GM19455 (cell line): ENCODE results near the gene CTBP2.

Experiments used
- ATAC-seq: cut with Tn5 transposase; IDR thresholded peaks from one replicate; pipeline ENCODE4 v1.9.1; 2021; ENCODE audit not compliant: unreplicated experiment

The CTBP2 gene

DNA sequence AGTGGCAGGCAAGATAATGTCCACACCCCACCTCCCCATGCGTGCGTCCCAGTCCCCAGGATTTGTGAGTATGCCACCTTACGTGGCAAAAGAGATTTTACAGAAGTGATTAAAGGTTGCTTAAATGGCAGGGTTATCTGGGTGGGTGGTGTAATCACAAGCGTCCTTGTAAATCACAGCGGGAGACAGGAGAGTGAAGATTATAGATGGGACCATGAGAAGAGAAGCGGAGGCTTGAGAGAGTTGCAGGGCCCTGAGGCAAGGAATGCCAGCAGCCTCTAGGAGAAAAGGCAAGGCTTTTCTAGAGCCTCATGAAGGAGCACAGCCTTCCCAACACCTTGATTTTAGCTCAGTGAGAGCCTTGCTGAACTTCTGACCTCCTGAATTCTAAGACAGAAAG lies 208.2 kb downstream of the CTBP2 start:
- ATAC-seq, result no peak

DNA sequence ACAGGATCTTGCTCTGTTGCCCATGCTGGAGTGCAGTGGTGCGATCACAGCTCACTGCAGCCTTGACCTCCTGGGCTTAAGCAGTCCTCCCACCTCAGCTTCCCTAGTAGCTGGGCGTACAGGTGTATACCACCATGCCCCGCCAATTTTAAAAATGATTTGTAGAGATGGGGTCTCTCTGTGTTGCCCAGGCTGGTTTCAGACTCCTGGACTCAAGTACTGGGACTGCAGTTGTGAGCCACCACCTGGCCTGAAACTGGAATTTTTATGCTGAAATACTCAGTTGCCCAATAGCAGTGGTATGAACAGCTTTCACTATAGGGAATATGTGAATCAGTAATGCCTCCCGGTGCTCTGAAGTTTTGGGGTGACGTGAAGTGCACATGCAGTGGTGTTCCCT lies 210.8 kb downstream of the CTBP2 start:
- ATAC-seq, result no peak

GRCh38 chr10:124946945-124947344 lies 213.4 kb downstream of the CTBP2 start:
- no peak for ATAC-seq

DNA sequence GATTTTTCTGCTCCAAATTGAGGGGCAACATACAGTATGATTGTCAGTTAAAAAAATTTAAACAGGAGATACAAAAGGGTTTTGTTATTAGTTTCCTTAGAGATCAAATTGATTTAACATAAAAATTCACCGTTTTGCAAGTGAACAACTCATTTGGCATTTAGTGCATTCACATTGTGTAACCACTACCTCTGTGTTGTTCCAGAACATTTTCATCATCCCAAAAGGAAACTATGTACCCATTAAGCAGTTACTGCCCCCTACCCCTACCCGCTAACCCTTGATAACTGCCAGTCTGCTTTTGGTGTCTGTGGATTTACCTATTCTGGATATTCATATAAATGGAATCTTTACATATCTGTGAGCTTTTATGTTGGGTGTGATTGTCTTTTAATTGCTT lies 215.4 kb downstream of the CTBP2 start:
- ATAC-seq, result no peak

GRCh38 chr10:124943301-124944092 lies 216.9 kb downstream of the CTBP2 start:
- ATAC-seq, result no peak

- ATAC-seq, result no peak
Measured at GRCh38 chr10:124942317-124943169, 217.8 kb downstream of the CTBP2 start.

- no peak for ATAC-seq
Measured at GRCh38 chr10:124941823-124942222, 218.5 kb downstream of the CTBP2 start, which contains the start of gene ZRANB1. TSS of gene ZRANB1 (plus strand) at chr10:124942123. CDS start at chr10:124942494, 371 bp downstream.

DNA sequence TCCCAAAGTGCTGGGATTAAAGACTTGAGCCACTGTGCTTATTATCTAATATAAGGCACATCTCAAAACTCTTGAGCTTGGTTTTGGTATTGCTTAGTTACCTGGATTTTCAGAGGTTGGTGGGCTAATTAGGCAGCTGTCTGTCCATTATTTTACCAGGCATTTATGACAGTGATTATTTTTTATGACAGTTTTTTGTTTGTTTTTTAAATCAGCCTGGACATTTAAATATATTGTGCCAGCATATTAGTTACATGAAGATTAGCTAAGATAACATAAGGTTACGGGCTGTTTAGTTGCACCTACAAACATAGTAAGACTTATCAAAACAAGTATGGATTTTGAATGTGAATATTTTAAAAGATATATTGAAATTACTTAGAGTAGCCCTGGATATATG lies 221.1 kb downstream of the CTBP2 start:
- ATAC-seq, result no peak

DNA sequence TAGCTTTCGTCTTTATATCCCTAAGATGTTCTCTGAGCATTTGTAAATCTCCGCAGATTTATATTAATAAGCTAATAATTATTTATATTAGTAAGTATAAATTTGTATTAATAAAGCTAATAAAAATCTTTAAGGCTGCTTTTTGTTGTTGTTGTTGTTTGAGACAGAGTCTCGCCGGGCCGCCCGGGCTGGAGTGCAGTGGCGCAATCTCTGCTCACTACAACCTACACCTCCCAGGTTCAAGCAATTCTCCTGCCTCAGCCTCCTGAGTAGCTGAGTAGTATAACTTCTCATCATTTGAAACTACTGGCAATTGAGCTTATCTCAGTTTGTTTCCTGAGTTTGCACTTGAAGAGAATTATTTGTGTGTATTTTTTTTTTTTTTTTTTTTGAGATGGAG lies 223.6 kb downstream of the CTBP2 start:
- ATAC-seq, result no peak

DNA sequence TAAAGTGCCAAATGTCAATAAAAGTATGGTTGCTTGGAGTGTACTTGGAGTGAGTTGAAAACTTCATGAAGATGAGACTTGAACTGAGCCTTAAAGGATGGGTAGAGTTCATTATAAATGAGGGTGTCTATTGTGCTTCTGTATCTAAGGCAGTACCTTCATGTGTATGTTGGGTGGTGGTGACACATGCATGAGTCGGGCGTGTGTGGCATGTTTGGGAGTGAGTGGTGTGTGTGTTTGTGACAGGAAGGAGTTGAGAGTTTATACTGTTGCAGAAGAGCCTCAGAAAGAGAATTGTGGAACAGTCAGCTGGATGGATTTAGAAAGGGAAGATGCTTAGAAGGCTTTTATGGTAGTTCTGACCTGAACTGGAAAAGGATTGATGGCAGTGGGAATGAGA lies 224.4 kb downstream of the CTBP2 start:
- no peak for ATAC-seq
